ENCODE data around the gene NDFIP1.
A peak's percentile ranks its signal among the peaks of the same experiment; 100 is the strongest.

NDFIP1 gene

GRCh38 chr5:142108432-142109330 is at the start of gene NDFIP1:
Gene NDFIP1 (plus strand): TSS chr5:142108779. CDS start chr5:142108975, 196 bp downstream.
- DNase-seq (ENCODE audit: low read depth) = peak; percentile 65

- DNase-seq (ENCODE audit: low read depth) = peak; percentile 39
Observed at GRCh38 chr5:142059304-142059940, 49.2 kb upstream of the NDFIP1 start.

- DNase-seq (ENCODE audit: low read depth) = no peak
Observed at GRCh38 chr5:142063376-142063775, 45.2 kb upstream of the NDFIP1 start.

GRCh38 chr5:142063878-142064331 is 44.7 kb upstream of the NDFIP1 start:
- peak; percentile 44 for DNase-seq (ENCODE audit: low read depth)

- DNase-seq (ENCODE audit: low read depth) = peak; percentile 44
Observed at GRCh38 chr5:142065273-142065672, 43.3 kb upstream of the NDFIP1 start.

- DNase-seq (ENCODE audit: low read depth) = peak; percentile 13
Observed at GRCh38 chr5:142069606-142070399, 38.8 kb upstream of the NDFIP1 start.

- DNase-seq (ENCODE audit: low read depth) = no peak
Observed at GRCh38 chr5:142070734-142071133, 37.8 kb upstream of the NDFIP1 start.

- DNase-seq (ENCODE audit: low read depth) = no peak
Observed at GRCh38 chr5:142072488-142072887, 36.1 kb upstream of the NDFIP1 start.

GRCh38 chr5:142073362-142073988 is 35.1 kb upstream of the NDFIP1 start:
- no peak for DNase-seq (ENCODE audit: low read depth)

GRCh38 chr5:142074006-142074405 is 34.6 kb upstream of the NDFIP1 start:
- DNase-seq (ENCODE audit: low read depth) = no peak

GRCh38 chr5:142078221-142078620 is 30.4 kb upstream of the NDFIP1 start:
- no peak for DNase-seq (ENCODE audit: low read depth)

- DNase-seq (ENCODE audit: low read depth) = no peak
Observed at GRCh38 chr5:142078706-142079105, 29.9 kb upstream of the NDFIP1 start.

- no peak for DNase-seq (ENCODE audit: low read depth)
Observed at GRCh38 chr5:142079306-142079721, 29.3 kb upstream of the NDFIP1 start.

- no peak for DNase-seq (ENCODE audit: low read depth)
Observed at GRCh38 chr5:142080248-142080647, 28.3 kb upstream of the NDFIP1 start.

GRCh38 chr5:142082182-142082781 is 26.3 kb upstream of the NDFIP1 start:
- DNase-seq (ENCODE audit: low read depth) = no peak

GRCh38 chr5:142086229-142086628 is 22.4 kb upstream of the NDFIP1 start:
- no peak for DNase-seq (ENCODE audit: low read depth)

- DNase-seq (ENCODE audit: low read depth) = no peak
Observed at GRCh38 chr5:142086679-142087078, 21.9 kb upstream of the NDFIP1 start.

GRCh38 chr5:142087920-142088679 is 20.5 kb upstream of the NDFIP1 start:
- no peak for DNase-seq (ENCODE audit: low read depth)

- DNase-seq (ENCODE audit: low read depth) = peak; percentile 19
Observed at GRCh38 chr5:142088855-142089479, 19.6 kb upstream of the NDFIP1 start.

GRCh38 chr5:142091012-142091411 is 17.6 kb upstream of the NDFIP1 start:
- no peak for DNase-seq (ENCODE audit: low read depth)
